Keratinocyte (primary cell): ENCODE results near the gene CLRN1. TPM values are rescaled to one million over a fixed set of nuclear protein-coding genes. Genes with fewer than 3 reads are reported as not detected.

ENCODE experiments used
- DNase-seq: peaks from one replicate; pipeline ENCODE4 v3.0.0-alpha.2; 2011; ENCODE audit warnings: low read depth, missing footprints, low spot score
- FAIRE-seq: peaks from 2 replicates; lab custom pipeline; 2011; peaks lifted over from hg19 to GRCh38; lab: Jason Lieb, UNC
- H2AFZ ChIP-seq: 2 replicates; pipeline ENCODE4 v1.6.0; 2012; ENCODE audit warnings: low read length, control low read depth, inconsistent platforms; ENCODE audit not compliant: control insufficient read depth
- H3K27ac ChIP-seq: 2 replicates; pipeline ENCODE4 v1.5.1; 2011; ENCODE audit warnings: low read length; ENCODE audit not compliant: control insufficient read depth, insufficient read depth
- H3K27me3 ChIP-seq: 3 replicates; pipeline ENCODE4 v1.6.0; 2011; ENCODE audit warnings: low read length; ENCODE audit not compliant: control insufficient read depth, insufficient read depth; ENCODE audit errors: extremely low read depth
- H3K36me3 ChIP-seq, 2 experiments: 2 replicates in 1 of 2; 3 replicates in 1 of 2; pipeline ENCODE4 v1.5.1; 2011; ENCODE audit warnings: low read length in 2 of 2, mild to moderate bottlenecking in 1 of 2; ENCODE audit not compliant: control insufficient read depth in 2 of 2, insufficient read depth in 2 of 2; ENCODE audit errors: extremely low read depth in 1 of 2
- H3K4me1 ChIP-seq: 3 replicates; pipeline ENCODE4 v1.5.1; 2011; ENCODE audit warnings: low read length; ENCODE audit not compliant: control insufficient read depth, insufficient read depth; ENCODE audit errors: extremely low read depth
- H3K4me2 ChIP-seq: 3 replicates; pipeline ENCODE4 v1.6.0; 2011; ENCODE audit warnings: low read depth, low read length; ENCODE audit not compliant: control insufficient read depth, insufficient read depth; ENCODE audit errors: extremely low read depth
- H3K4me3 ChIP-seq, 3 experiments: fragments of 200-600 bp in 1 of 3; sonication (generic) in 1 of 3; 2 replicates in 2 of 3; 3 replicates in 1 of 3; pipeline ENCODE4 v1.5.1; 2011 to 2016; ENCODE audit warnings: low read length in 3 of 3, mild to moderate bottlenecking in 3 of 3, control low read depth in 2 of 3, inconsistent platforms in 1 of 3, low read depth in 1 of 3, mixed read lengths in 1 of 3, mixed run types in 1 of 3, moderate library complexity in 1 of 3; ENCODE audit not compliant: control insufficient read depth in 2 of 3, insufficient read depth in 2 of 3; ENCODE audit errors: extremely low read depth in 1 of 3
- H3K79me2 ChIP-seq: 2 replicates; pipeline ENCODE4 v1.6.0; 2012; ENCODE audit warnings: low read length; ENCODE audit not compliant: control insufficient read depth, insufficient read depth
- H3K9ac ChIP-seq: 3 replicates; pipeline ENCODE4 v1.6.0; 2011; ENCODE audit warnings: low read length; ENCODE audit not compliant: control insufficient read depth, insufficient read depth; ENCODE audit errors: extremely low read depth
- H3K9me1 ChIP-seq: 3 replicates; pipeline ENCODE4 v1.6.0; 2011; ENCODE audit warnings: low read length; ENCODE audit not compliant: control insufficient read depth, insufficient read depth; ENCODE audit errors: extremely low read depth
- H3K9me3 ChIP-seq: 2 replicates; pipeline ENCODE4 v1.5.1; 2012; ENCODE audit warnings: low read depth, low read length; ENCODE audit not compliant: control insufficient read depth
- H4K20me1 ChIP-seq: 3 replicates; pipeline ENCODE4 v1.6.0; 2011; ENCODE audit warnings: low read length; ENCODE audit not compliant: control insufficient read depth, insufficient read depth; ENCODE audit errors: extremely low read depth
- EZH2 ChIP-seq: IDR thresholded peaks from one replicate; pipeline ENCODE4 v1.6.1; 2012; ENCODE audit warnings: inconsistent platforms, mild to moderate bottlenecking, low read length, moderate library complexity
- dilution Hi-C: fragments of 300-500 bp; cut with MboI; formaldehyde crosslinking; loops from one replicate; pipeline ENCODE4 v1.7.0; 2020; ENCODE audit warnings: low sequenced_read_pairs; ENCODE audit not compliant: extremely low pct_ligation_motif_present
- polyA plus RNA-seq, 5 experiments: library from polyadenylated mRNA; depleted of rRNA in 3 of 5; stranded (reverse) in 3 of 5; stranded (forward) in 1 of 5; unstranded in 1 of 5; fragments of >200 nt; gene quantifications; 1 replicate in 1 of 5; 2 replicates in 3 of 5; 3 replicates in 1 of 5; pipeline versions ENCODE4 v1.2.1 to v1.2.3, GENCODE V29; 2011 to 2012; ENCODE audit warnings: missing spikeins in 2 of 5, low read depth in 1 of 5, low replicate concordance in 1 of 5
- TF ChIP-seq, protein P1 (sequence below), 3 experiments: IDR thresholded peaks in 1 of 3; conservative IDR thresholded peaks in 1 of 3; optimal IDR thresholded peaks in 1 of 3; 2 replicates in 2 of 3; 3 replicates in 1 of 3; pipeline versions ENCODE3 to v1.5.1; 2011; ENCODE audit warnings: low read length in 3 of 3, mild to moderate bottlenecking in 3 of 3, moderate library complexity in 2 of 3, control low read depth in 1 of 3, inconsistent platforms in 1 of 3; ENCODE audit not compliant: insufficient read depth in 2 of 3; ENCODE audit errors: extremely low read depth in 1 of 3

The CLRN1 gene
- polyA plus RNA-seq, 1 donor (not counting 4 experiments of a cell fraction or from before 2014, with no cell fraction given): not detected

DNA sequence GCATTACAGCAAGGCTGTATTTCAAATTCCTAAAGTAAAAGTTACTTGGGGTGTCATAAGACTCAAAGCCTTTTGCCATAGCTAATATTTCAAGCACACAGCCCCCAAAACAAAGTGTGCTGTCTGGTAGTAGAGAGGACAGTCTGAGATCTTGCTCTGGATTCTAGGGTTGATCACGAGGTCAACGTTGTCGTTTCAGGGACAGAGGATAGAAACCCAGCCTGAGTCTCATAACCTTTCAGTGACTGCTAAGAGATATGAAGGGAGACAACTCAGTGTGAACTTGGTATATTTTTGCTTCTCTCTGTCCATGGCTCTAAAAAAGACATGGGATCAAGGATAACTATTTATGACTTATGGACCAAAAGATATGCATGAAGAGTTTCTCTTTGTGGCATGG is 41.7 kb downstream of the CLRN1 start:
- TF ChIP-seq, protein P1, sequence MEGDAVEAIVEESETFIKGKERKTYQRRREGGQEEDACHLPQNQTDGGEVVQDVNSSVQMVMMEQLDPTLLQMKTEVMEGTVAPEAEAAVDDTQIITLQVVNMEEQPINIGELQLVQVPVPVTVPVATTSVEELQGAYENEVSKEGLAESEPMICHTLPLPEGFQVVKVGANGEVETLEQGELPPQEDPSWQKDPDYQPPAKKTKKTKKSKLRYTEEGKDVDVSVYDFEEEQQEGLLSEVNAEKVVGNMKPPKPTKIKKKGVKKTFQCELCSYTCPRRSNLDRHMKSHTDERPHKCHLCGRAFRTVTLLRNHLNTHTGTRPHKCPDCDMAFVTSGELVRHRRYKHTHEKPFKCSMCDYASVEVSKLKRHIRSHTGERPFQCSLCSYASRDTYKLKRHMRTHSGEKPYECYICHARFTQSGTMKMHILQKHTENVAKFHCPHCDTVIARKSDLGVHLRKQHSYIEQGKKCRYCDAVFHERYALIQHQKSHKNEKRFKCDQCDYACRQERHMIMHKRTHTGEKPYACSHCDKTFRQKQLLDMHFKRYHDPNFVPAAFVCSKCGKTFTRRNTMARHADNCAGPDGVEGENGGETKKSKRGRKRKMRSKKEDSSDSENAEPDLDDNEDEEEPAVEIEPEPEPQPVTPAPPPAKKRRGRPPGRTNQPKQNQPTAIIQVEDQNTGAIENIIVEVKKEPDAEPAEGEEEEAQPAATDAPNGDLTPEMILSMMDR (optimal IDR thresholded peaks at IDR 0.05 in 1 of 3, IDR thresholded peaks at IDR 0.05 in 1 of 3, conservative IDR thresholded peaks at IDR 0.05 in 1 of 3; ENCODE audit: extremely low read depth in 1 of 3, insufficient read depth in 2 of 3, low read length in 3 of 3): no peak
- no peak for TF ChIP-seq EZH2

DNA sequence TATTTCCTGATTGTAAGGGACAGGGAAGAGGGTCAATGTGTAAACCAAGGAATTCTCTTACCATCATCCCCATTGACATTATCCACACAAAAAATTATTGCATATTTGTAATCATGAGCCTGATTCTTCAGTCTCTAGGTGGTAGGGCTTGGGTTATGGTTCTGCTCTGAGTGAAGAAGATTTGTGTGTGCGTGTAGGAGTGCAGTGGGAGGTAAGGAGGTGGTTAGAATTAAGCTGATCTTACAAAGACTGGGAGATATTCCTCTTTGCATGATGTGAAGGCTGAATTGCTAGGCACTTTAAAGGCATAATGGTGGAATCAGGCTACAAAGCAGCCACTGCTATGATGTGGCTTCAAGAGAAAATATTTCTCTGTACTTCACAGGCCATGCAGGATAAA is 44.3 kb downstream of the CLRN1 start:
- H3K79me2 ChIP-seq: no peaks in the 10 kb centered on the region
- no peak overlapping the region for H3K4me3 ChIP-seq
- peaks cover 8% of the 10 kb centered on the region for H3K27me3 ChIP-seq
- no peaks in the 10 kb centered on the region for H3K9me1 ChIP-seq
- no peaks in the 10 kb centered on the region for H3K36me3 ChIP-seq
- H3K9me3 ChIP-seq: no peaks in the 10 kb centered on the region
- H4K20me1 ChIP-seq: no peaks in the 10 kb centered on the region
- H3K4me2 ChIP-seq: no peak overlapping the region
- FAIRE-seq (no peak), DNase-seq (no peak)
- H3K4me1 ChIP-seq: no peaks in the 10 kb centered on the region
- TF ChIP-seq EZH2: no peak
- TF ChIP-seq, protein P1 (optimal IDR thresholded peaks at IDR 0.05 in 1 of 3, IDR thresholded peaks at IDR 0.05 in 1 of 3, conservative IDR thresholded peaks at IDR 0.05 in 1 of 3; ENCODE audit: extremely low read depth in 1 of 3, insufficient read depth in 2 of 3, low read length in 3 of 3): no peak
- no peak overlapping the region for H3K27ac ChIP-seq
- dilution Hi-C loops: no loop called here
- H2AFZ ChIP-seq: no peak overlapping the region
- H3K9ac ChIP-seq: no peak overlapping the region

More for the DNA sequence above, 41.7 kb downstream of the CLRN1 start:
- H3K79me2 ChIP-seq: no peaks in the 10 kb centered on the region
- no peak for FAIRE-seq
- DNase-seq: no peak
- peaks cover 8% of the 10 kb centered on the region for H3K27me3 ChIP-seq
- H3K9me1 ChIP-seq: no peaks in the 10 kb centered on the region
- H3K4me2 ChIP-seq: no peak overlapping the region
- H3K36me3 ChIP-seq: no peaks in the 10 kb centered on the region
- no peaks in the 10 kb centered on the region for H4K20me1 ChIP-seq
- no peaks in the 10 kb centered on the region for H3K9me3 ChIP-seq
- H3K27ac ChIP-seq: no peak overlapping the region
- H3K9ac ChIP-seq: no peak overlapping the region
- no peaks in the 10 kb centered on the region for H3K4me1 ChIP-seq
- H2AFZ ChIP-seq: no peak overlapping the region
- dilution Hi-C loops: no loop called here
- no peak overlapping the region for H3K4me3 ChIP-seq
